Measurements from ENCODE around the gene PHTF1.
"Not testable (repeated sequence)": the region's sequence is repeated elsewhere in the genome, so short reads cannot be mapped to it uniquely, and the experiment has no call there.

PHTF1 gene

DNA sequence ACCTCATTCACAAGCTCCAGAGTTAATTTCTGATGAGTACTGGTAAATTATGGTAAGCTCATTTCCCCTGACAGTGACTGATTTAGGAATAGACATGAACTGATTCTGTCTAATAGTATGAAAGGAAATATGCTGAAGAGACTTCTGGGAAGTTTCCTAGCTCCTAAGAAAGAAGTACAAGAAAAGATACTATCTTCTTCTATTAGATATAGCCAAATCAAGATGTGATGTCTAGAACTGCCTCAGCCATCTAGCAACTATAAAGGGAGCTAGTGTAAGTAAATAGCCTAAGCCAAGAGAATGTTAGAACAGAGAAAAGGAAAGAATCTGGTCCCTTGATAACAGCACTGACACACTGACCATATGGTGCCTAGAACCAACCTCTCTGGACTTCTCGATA lies 10.7 kb upstream of the PHTF1 start:
- no peak for FAIRE-seq

GRCh38 chr1:113769601-113769970 lies 10.3 kb upstream of the PHTF1 start:
- no peak for FAIRE-seq

DNA sequence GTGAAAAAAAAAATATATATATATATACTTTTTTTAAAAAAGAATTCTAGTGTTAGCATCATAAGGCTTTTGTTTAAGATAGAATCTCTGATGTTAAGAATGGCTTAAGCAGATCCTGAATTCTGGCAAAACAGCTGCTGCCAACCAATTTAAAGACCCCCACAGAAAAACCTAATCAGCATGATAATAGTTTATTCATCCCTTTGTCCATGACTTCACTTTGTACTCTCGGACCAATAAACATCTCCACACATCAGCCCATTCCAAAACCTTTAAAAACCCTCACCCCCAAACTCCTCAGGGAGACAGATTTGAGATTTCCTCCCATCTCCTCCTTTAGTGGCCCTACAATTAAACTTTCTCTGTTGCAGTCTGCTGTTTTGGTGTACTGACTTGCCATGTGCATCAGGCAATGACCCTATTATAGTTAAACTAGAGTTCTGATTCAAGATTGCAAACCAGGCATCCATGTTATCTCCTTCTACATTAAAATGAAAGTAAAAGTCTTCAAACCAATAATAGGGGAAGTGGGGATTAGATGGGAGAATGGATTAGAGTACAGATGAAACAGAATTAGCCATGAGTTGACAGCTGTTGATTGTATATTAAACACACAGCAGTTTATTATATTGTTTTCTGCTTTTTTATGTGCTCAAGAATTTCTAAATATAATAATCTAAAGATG lies 9.8 kb upstream of the PHTF1 start:
- FAIRE-seq: no peak

DNA sequence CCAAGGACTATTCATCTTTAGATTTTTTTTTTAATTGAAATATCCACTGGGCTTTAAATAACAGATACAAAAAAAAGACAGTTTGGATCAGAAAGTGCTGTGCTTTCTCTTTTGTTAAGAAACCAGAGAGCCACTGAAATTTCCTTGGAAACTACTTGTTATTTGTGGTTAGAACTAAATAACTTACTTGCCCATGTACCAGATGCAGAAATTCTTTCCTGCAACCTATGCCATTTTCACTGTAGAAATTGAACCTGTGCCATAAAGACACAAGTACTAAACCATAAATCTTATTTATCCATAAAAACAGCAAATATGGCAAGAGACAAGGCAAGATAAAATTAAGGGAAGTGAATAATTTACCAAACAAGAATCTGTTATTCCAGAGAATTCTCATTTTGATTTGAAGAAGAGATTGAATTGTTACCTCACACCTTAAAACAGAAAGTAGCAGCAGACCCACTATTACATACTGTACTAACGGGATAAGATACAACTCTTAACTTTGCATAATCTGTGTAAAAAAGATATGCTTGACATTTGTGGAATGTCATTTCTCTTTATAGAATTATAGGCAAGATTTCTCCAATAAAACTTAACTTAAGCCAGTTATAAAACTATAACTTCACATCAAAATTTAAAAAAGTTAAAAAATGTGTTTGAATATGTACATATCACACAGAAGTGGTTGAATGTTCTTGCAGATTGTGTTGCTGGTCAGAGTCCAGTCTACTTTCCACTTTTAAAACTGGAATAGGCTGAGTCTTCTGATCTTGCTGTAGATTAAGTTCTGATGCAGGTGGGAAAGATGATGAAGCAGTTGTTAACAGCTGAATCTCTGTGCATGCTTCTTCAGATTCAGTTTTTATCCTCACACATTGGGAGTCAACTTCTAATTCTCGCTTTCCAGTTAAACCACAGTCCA lies 6.3 kb upstream of the PHTF1 start:
- no peak for FAIRE-seq

DNA sequence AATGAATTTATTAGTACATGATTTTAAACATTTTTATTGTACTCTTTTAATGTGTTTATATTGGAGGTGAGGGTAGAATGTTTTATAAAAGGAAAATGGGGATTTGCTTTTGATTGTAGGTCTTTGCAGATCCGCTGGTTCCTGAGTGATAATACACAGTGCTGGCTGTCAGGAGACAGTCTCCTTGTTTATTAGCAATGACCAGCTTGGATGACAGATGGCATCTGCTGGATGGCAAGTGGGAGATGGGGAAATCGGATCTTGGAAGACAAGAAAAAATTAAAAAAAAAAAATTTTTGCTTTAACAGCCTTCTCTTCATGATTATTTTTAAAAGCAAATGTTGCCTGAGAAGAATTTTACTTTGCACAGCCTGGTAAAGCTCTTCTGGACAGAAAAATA lies 4.4 kb upstream of the PHTF1 start:
- FAIRE-seq: no peak

DNA sequence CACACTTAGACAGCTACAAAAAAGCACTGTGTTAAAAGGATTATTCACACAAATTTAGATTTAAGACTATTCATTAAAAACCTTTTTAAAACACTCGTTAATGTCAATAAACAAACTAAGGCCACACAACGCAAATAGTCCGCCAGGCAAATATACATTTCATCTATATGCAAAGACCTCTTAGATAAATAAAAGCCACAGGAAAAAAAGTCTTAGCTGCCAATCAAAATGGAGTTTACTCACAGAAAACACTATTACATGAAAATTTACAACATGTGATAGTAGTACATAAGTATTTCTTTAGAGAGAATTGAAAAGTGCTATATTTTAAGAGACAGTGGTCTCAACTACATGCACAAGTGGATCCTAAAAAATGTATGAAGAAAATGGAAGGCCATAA lies 2.7 kb upstream of the PHTF1 start:
- FAIRE-seq: no peak

DNA sequence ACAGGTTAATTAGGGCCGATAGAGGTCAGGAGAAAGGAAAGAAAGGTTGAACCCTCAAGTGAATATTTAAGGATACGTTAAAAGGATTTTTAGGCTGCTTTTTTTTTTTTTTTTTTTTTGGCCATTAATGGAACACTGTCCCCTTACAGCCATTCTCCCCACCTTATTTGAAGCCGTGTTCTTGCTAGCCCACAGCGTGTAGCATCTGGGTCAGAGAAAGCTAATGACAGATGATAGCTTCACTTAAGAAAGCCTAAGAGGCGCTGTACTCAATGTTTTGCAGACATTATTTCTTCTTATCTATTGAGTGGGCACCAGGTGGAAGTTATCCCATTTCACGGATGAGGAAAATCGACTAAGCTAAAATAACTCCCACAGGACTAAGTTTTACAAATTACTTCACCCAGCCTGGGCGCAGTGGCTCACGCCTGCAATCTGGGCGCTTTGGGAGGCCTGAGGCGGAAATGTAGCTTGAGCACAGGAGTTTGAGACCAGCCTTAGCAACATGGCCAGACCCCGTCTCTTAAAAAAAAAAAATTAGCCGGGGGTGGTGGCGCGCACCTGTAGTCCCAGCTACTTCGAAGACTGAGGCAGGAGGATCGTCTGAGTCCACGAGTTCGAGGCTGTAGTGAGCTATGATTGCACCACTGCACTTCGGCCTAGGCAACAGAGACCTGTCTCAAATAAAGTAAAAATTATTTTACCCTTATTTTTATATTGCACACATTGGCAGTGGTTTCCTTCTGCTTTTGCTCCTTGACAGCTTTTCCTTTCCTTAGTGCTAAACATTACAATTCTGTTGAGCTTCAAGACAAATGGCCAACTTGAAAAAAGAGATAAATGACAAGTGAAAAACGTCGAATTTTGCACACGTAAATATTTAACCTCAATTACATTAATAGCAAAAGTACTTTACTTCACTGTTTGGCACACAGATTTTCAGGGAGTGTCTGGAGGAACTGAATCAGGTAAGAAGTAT lies 1.1 kb upstream of the PHTF1 start:
- FAIRE-seq: no peak

DNA sequence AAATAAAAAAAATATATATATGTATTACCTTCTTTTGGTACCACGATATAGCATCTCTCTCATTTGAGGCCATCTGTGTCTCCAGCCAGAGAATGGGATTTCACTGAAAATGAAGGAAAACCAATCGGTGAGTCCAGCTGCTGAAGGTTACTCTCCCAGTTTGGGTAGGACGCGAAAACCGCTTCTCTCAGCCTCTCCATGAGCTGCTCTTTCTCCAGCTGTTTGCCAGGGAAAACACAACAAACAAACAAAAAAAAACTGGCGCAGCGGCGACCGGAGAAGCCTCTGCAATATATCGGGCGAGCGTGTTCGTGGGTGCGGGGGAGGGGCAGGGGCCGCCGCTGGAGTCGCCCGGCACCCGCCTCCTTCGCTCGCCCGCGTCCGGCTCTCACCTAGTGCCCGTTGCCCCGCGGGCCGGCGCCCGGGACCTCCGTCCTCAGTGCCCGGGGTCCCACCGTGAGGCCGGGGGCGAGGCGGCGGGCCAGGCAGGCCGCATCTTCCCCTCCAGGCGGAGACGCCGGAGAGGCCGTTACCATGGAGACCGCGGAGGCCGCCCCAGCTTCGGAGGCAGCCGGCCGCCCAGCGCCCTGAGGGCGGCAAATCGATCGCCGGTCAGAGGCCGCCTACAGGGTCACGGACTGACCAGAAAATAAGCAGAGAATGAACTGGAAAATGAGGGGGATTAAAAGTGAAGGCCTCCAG lies 504 bp downstream of the PHTF1 start:
- no peak for FAIRE-seq

DNA sequence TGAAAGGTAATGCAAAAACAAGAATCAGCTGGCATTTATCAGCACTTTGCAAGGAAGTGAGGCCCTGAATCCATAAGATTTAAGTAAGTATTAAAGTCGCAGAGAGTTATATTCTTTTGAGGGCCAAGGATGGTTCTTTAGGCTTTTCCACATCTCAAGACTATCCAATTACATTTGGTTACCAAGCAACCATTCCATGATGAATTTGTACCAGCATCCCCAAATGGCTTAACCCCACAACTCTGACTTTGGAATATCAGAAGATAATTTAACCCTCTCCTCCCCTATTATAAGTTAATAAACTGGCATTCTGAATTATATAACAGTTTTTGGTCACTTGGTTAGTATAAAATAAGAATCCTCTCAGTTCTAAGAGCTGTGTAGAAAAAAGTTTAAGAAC lies 2.8 kb downstream of the PHTF1 start:
- FAIRE-seq: no peak

- not testable (repeated sequence) for FAIRE-seq
Measured at GRCh38 chr1:113753333-113753732, 6.0 kb downstream of the PHTF1 start.

DNA sequence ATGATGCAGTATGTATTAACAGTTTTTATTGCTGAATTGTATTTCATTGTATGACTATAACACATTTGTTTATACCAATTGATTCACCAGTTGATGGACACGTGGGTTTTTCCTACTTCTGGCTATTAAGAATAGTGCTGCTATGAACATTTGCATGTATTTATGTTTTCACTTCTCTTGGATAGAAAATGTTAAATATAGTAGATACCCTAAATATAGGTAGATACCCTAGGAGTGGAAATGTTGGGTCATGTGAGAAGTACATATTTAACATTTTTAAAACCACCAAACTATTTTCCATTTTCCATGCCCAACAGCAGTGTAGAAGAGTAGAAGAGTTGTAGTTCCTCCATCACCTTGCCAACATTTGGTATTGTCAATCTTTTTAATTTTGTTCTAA lies 7.8 kb downstream of the PHTF1 start:
- FAIRE-seq: no peak

- no peak for FAIRE-seq
Measured at GRCh38 chr1:113751114-113751513, 8.2 kb downstream of the PHTF1 start.

- no peak for FAIRE-seq
Measured at GRCh38 chr1:113749402-113749801, 9.9 kb downstream of the PHTF1 start.

DNA sequence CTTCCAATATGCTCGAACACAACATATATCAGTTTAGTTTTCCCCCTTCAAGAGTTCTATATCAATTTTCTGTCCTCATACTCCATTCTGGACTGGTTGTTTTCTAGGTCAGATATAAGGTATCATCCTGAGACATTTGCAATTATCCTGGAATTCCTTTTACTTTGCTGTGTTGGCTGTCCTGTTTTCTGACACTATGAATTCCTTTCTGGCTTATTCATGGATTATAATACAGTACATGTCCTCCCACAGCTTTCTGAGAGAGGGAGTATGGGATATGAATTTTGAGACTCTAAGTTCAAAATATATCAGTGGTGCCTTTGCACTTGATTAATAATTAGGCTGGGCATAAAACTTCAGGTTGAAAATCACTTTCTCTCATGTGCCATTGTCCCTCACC lies 11.9 kb downstream of the PHTF1 start:
- FAIRE-seq: no peak

DNA sequence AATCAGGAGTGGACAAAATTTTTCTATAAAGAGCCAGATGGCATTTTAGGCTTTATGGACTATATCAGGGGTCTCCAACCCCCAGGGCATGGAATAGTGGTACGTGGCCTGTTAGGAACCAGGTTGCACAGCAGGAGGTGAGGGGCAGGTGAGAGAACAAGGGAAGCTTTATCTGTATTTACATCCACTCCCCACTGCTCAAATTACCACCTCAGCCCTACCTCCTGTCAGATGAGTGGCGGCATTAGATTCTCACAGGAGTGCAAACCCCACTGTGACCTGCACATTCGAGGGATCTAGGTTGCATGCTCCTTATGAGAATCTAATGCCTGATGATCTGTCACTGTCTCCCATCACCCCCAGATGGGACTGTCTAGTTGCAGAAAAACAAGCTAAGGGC lies 13.9 kb downstream of the PHTF1 start:
- FAIRE-seq: no peak

- no peak for FAIRE-seq
Measured at GRCh38 chr1:113744114-113744513, 15.2 kb downstream of the PHTF1 start.

DNA sequence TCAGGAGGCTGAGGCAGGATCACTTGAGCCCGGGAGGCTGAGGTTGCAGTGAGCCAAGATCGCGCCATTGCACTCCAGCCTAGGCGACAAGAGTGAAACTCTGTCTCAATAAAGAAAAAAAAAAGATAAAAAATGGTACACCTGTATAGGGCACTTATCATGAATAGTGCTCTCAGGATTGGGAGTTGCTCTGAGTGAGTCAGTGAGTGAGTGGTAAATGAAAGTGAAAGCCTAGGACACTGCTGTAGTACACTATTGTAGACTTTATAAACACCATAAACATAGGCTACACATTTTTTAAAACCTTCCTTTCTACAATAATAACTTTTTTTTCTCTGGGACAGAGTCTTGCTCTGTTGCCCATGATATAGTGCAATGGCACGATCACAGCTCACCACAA lies 16.8 kb downstream of the PHTF1 start:
- no peak for FAIRE-seq

GRCh38 chr1:113734357-113735055 lies 24.8 kb downstream of the PHTF1 start:
- no peak for FAIRE-seq

GRCh38 chr1:113732802-113733201 lies 26.5 kb downstream of the PHTF1 start:
- FAIRE-seq: no peak

DNA sequence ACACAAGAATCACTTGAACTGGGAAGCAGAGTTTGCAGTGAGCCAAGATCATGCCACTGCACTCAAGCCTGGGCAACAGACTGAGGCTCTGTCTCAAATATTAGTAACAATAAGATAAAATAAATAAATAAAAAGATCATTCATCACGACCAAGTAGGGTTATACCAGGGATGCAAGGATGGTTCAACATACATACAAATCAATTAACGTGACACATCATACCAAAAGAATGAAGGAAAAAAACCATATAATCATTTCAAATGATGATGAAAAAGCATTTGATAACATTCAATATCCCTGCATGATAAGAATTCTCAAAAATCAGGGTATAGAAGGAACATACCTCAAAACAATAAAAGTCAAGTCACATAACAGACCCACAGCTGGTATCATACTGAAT lies 38.3 kb downstream of the PHTF1 start:
- FAIRE-seq: no peak

- FAIRE-seq: not testable (repeated sequence)
Measured at GRCh38 chr1:113718621-113719020, 40.7 kb downstream of the PHTF1 start.

GRCh38 chr1:113717506-113717905 lies 41.8 kb downstream of the PHTF1 start:
- not testable (repeated sequence) for FAIRE-seq

All from islet of Langerhans (tissue), 1 donor.